Umbilical cord (tissue), 2 donors: Measurements from ENCODE around the gene SYNCRIP. TPM values are rescaled to one million over a fixed set of nuclear protein-coding genes. Genes with fewer than 3 reads are reported as not detected.
"Not testable (repeated sequence)": the region's sequence is repeated elsewhere in the genome, so short reads cannot be mapped to it uniquely, and the experiment has no call there.

Experiments
- DNase-seq: peaks from one replicate; pipeline ENCODE4 v3.0.0-alpha.2; 2015; ENCODE audit warnings: low spot score
- total RNA-seq: library from RNA; depleted of rRNA; stranded (reverse); fragments of >200 nt; gene quantifications from one replicate; pipeline ENCODE4 v1.2.3, GENCODE V29; 2014; ENCODE audit warnings: low replicate concordance; ENCODE audit not compliant: insufficient read depth

SYNCRIP gene
- total RNA-seq, 1 donor from 2014 or later = 69.6 TPM

GRCh38 chr6:85670573-85670972, 27.9 kb upstream of the SYNCRIP start:
- DNase-seq = no peak

GRCh38 chr6:85669735-85670194, 27.1 kb upstream of the SYNCRIP start:
- no peak for DNase-seq

GRCh38 chr6:85662251-85662650, 19.6 kb upstream of the SYNCRIP start:
- DNase-seq = no peak

- DNase-seq = no peak
Observed at GRCh38 chr6:85660181-85660611, 17.5 kb upstream of the SYNCRIP start.

GRCh38 chr6:85650606-85651005, 7.9 kb upstream of the SYNCRIP start:
- DNase-seq = no peak

GRCh38 chr6:85644279-85644762, 1.6 kb upstream of the SYNCRIP start:
- no peak for DNase-seq

- DNase-seq = peak; percentile 96
Observed at GRCh38 chr6:85643537-85644278, 1.0 kb upstream of the SYNCRIP start.

- peak; percentile 58 for DNase-seq
Observed at GRCh38 chr6:85641897-85642773, 551 bp downstream of the SYNCRIP start.

- DNase-seq = peak; percentile 8
Observed at GRCh38 chr6:85641522-85641896, 1.2 kb downstream of the SYNCRIP start.

GRCh38 chr6:85640821-85641220, 1.9 kb downstream of the SYNCRIP start:
- DNase-seq = peak; percentile 14

- no peak for DNase-seq
Observed at GRCh38 chr6:85637579-85637978, 5.1 kb downstream of the SYNCRIP start.

- no peak for DNase-seq
Observed at GRCh38 chr6:85632164-85632942, 10.3 kb downstream of the SYNCRIP start.

GRCh38 chr6:85631117-85631516, 11.6 kb downstream of the SYNCRIP start:
- not testable (repeated sequence) for DNase-seq

GRCh38 chr6:85628353-85628752, 14.3 kb downstream of the SYNCRIP start:
- no peak for DNase-seq

GRCh38 chr6:85620308-85620707, 22.4 kb downstream of the SYNCRIP start:
- DNase-seq = no peak

GRCh38 chr6:85614780-85615179, 27.9 kb downstream of the SYNCRIP start:
- DNase-seq = no peak

GRCh38 chr6:85612690-85613474, 29.8 kb downstream of the SYNCRIP start:
- no peak for DNase-seq

- no peak for DNase-seq
Observed at GRCh38 chr6:85610182-85610895, 32.3 kb downstream of the SYNCRIP start.

GRCh38 chr6:85602100-85602499, 40.6 kb downstream of the SYNCRIP start:
- DNase-seq = no peak

- no peak for DNase-seq
Observed at GRCh38 chr6:85600713-85601313, 41.9 kb downstream of the SYNCRIP start.
